Parathyroid adenoma (tissue), 2 donors: Measurements from ENCODE around the gene KYNU.

Experiments used
- H2AFZ ChIP-seq: fragments of 300-600 bp; sonication (generic); one replicate; pipeline ENCODE4 v1.7.0; 2017; ENCODE audit warnings: antibody characterized with exemption, mild to moderate bottlenecking
- H3K27ac ChIP-seq: fragments of 300-600 bp; sonication (generic); one replicate; pipeline ENCODE4 v1.7.0; 2017
- H3K27me3 ChIP-seq: fragments of 300-600 bp; sonication (generic); one replicate; pipeline ENCODE4 v1.7.0; 2017; ENCODE audit warnings: low read length; ENCODE audit not compliant: control insufficient read depth, insufficient read depth
- H3K36me3 ChIP-seq: fragments of 300-600 bp; sonication (generic); one replicate; pipeline ENCODE4 v1.7.0; 2017; ENCODE audit warnings: low read length; ENCODE audit not compliant: control insufficient read depth, insufficient read depth
- H3K4me1 ChIP-seq: fragments of 300-600 bp; sonication (generic); one replicate; pipeline ENCODE4 v1.7.0; 2017; ENCODE audit warnings: control low read depth
- H3K4me2 ChIP-seq: fragments of 300-600 bp; sonication (generic); one replicate; pipeline ENCODE4 v1.7.0; 2017; ENCODE audit warnings: low read length
- H3K4me3 ChIP-seq: fragments of 300-600 bp; sonication (generic); one replicate; pipeline ENCODE4 v1.7.0; 2017; ENCODE audit warnings: low read depth, low read length
- H3K79me2 ChIP-seq: fragments of 300-600 bp; sonication (generic); one replicate; pipeline ENCODE4 v1.7.0; 2017; ENCODE audit warnings: control low read depth
- H3K9ac ChIP-seq: fragments of 300-600 bp; sonication (generic); one replicate; pipeline ENCODE4 v1.7.0; 2017; ENCODE audit warnings: mild to moderate bottlenecking
- H3K9me3 ChIP-seq: fragments of 300-600 bp; sonication (generic); one replicate; pipeline ENCODE4 v1.7.0; 2017; ENCODE audit warnings: low read length; ENCODE audit not compliant: control insufficient read depth
- TF ChIP-seq, protein P1 (sequence below): fragments of 300-600 bp; sonication (generic); IDR thresholded peaks from one replicate; pipeline ENCODE4 v1.7.0; 2017; ENCODE audit warnings: antibody characterized with exemption, mild to moderate bottlenecking
- donor health status: primary hyperparathyroidism.

The KYNU gene

GRCh38 chr2:142843731-142844130 is 33.7 kb upstream of the KYNU start:
- TF ChIP-seq, protein P1, sequence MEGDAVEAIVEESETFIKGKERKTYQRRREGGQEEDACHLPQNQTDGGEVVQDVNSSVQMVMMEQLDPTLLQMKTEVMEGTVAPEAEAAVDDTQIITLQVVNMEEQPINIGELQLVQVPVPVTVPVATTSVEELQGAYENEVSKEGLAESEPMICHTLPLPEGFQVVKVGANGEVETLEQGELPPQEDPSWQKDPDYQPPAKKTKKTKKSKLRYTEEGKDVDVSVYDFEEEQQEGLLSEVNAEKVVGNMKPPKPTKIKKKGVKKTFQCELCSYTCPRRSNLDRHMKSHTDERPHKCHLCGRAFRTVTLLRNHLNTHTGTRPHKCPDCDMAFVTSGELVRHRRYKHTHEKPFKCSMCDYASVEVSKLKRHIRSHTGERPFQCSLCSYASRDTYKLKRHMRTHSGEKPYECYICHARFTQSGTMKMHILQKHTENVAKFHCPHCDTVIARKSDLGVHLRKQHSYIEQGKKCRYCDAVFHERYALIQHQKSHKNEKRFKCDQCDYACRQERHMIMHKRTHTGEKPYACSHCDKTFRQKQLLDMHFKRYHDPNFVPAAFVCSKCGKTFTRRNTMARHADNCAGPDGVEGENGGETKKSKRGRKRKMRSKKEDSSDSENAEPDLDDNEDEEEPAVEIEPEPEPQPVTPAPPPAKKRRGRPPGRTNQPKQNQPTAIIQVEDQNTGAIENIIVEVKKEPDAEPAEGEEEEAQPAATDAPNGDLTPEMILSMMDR = no peak

GRCh38 chr2:142848023-142848606 is 29.3 kb upstream of the KYNU start:
- Histone ChIP-seq H2AFZ (no peak overlapping the region), H3K4me3 (no peak overlapping the region), H3K4me2 (no peak overlapping the region), H3K27me3 (no peaks in the 10 kb centered on the region), H3K9ac (no peak overlapping the region), H3K36me3 (no peaks in the 10 kb centered on the region), H3K27ac (no peak overlapping the region), H3K79me2 (no peaks in the 10 kb centered on the region), H3K4me1 (no peaks in the 10 kb centered on the region), H3K9me3 (no peaks in the 10 kb centered on the region)
- TF ChIP-seq, protein P1 = no peak

More at GRCh38 chr2:142843731-142844130, 33.7 kb upstream of the KYNU start:
- Histone ChIP-seq H3K27ac (no peak overlapping the region), H3K9me3 (no peaks in the 10 kb centered on the region), H3K79me2 (no peaks in the 10 kb centered on the region), H3K27me3 (no peaks in the 10 kb centered on the region), H3K4me2 (no peak overlapping the region), H3K4me1 (no peaks in the 10 kb centered on the region), H3K36me3 (no peaks in the 10 kb centered on the region), H3K4me3 (no peak overlapping the region), H2AFZ (no peak overlapping the region), H3K9ac (no peak overlapping the region)

DNA sequence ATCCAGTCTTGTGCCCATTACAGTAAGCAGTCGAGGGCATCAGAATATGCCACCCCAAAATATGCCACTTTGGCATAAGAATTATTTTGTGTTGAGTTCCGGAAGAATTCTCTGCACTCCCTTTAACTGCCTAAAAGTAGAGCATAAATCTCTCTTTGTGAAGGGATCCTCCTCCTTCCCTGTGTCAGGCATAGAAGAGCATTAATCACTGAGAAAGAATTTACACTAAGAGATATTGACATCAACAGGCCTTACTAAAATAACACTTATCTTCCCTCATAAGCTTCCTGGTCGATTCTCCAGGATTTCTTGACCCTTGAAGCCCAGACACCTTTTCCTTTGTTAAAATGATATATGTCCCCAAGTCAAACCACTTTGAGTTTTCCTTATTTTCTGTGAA is 27.6 kb upstream of the KYNU start:
- TF ChIP-seq, protein P1 = no peak
- Histone ChIP-seq H3K4me3 (no peak overlapping the region), H2AFZ (no peak overlapping the region), H3K4me2 (no peak overlapping the region), H3K36me3 (no peaks in the 10 kb centered on the region), H3K27ac (no peak overlapping the region), H3K79me2 (no peaks in the 10 kb centered on the region), H3K9me3 (no peaks in the 10 kb centered on the region), H3K9ac (no peak overlapping the region), H3K4me1 (no peaks in the 10 kb centered on the region), H3K27me3 (no peaks in the 10 kb centered on the region)

DNA sequence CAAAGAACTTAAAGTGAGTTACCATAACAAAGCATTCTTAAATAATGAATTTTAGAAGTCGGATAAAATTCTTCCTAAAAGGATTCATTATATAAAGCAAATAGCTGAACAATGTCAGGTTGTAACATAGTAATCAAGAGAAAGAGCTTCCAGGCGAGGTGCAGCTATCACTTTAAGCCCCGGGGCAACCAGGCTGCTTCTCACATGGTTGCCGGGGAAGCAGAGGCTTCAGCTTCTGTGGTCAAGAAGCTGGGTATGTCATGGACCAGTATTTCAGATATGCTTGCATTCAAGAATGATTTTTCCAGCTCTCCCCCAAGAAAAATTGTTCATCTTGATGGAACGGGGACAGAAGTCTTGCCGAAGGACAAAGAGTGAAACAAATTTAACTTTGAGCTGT is 23.6 kb upstream of the KYNU start:
- H3K9ac ChIP-seq = no peak overlapping the region
- H3K4me1 ChIP-seq = no peaks in the 10 kb centered on the region
- H3K36me3 ChIP-seq = no peaks in the 10 kb centered on the region
- TF ChIP-seq, protein P1 = no peak
- H3K4me3 ChIP-seq = no peak overlapping the region
- H3K9me3 ChIP-seq = no peaks in the 10 kb centered on the region
- H3K4me2 ChIP-seq = no peak overlapping the region
- no peaks in the 10 kb centered on the region for H3K27me3 ChIP-seq
- H2AFZ ChIP-seq = no peak overlapping the region
- H3K79me2 ChIP-seq = no peaks in the 10 kb centered on the region
- H3K27ac ChIP-seq = no peak overlapping the region
